GM12874 (cell line): ENCODE data around the gene MACROH2A1.

ENCODE experiments used
- TF ChIP-seq, protein P1 (sequence below): IDR thresholded peaks from 2 replicates; pipeline ENCODE4 v1.5.1; 2011; ENCODE audit warnings: low read depth, mild to moderate bottlenecking, control low read depth, low read length, moderate library complexity; ENCODE audit not compliant: insufficient read depth

Gene MACROH2A1

DNA sequence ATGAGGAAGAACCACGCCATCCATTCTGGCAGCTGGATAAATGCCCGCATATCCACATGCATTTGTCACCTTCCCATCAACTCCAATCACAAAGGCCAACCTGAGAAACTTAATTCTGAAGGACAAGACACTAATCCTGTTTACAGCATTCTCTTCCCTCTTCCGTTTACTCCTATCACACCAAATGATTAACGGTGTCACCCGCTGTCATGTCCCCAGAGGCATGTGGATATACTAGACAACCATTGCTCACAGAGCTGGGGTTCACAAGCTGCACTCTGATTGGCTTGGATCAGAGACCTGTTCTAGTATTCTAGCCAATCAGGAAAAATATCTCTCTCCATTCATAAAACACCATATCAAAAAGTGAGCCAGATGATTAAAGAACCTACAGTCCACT is 3.6 kb downstream of the MACROH2A1 start:
- TF ChIP-seq, protein P1, sequence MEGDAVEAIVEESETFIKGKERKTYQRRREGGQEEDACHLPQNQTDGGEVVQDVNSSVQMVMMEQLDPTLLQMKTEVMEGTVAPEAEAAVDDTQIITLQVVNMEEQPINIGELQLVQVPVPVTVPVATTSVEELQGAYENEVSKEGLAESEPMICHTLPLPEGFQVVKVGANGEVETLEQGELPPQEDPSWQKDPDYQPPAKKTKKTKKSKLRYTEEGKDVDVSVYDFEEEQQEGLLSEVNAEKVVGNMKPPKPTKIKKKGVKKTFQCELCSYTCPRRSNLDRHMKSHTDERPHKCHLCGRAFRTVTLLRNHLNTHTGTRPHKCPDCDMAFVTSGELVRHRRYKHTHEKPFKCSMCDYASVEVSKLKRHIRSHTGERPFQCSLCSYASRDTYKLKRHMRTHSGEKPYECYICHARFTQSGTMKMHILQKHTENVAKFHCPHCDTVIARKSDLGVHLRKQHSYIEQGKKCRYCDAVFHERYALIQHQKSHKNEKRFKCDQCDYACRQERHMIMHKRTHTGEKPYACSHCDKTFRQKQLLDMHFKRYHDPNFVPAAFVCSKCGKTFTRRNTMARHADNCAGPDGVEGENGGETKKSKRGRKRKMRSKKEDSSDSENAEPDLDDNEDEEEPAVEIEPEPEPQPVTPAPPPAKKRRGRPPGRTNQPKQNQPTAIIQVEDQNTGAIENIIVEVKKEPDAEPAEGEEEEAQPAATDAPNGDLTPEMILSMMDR, result no peak

DNA sequence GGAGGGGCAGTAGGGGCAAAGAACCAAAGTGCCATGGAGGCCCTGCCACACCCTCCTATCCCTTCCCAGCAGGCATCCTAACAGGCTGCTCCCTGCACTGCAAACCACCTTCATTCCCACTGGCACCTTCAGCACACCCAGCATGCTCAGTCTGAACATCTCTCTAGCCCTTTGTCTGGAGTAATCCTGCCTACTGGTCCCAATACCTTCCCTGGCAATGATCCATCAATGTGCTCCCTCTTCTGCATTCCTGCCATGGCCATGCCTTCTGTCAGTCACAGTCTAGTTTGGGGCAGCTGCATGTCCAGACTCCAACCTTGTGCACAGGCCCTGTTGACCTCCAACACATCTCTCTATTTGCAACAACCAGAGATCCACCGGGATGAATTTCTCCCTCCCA is 4.9 kb downstream of the MACROH2A1 start:
- TF ChIP-seq, protein P1, result no peak

DNA sequence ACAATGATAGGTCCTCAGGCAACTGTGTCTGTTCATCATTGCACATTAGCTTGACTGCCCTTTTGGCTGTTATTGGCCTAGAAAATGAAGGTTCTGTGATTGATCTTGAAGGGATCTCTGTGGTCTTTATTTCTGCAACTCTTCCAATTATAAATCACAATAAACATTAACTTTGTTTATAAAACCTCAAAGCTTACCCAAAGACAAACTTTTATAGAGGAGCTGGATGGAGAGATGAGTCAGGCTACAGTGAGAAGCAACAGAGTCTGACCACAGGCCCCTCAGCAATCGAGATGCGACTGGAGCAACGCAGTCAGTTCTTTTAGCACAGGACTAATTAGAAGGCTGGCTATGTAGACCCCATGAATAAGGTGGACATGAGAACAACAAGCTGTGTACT is 5.3 kb downstream of the MACROH2A1 start:
- TF ChIP-seq, protein P1, result no peak

DNA sequence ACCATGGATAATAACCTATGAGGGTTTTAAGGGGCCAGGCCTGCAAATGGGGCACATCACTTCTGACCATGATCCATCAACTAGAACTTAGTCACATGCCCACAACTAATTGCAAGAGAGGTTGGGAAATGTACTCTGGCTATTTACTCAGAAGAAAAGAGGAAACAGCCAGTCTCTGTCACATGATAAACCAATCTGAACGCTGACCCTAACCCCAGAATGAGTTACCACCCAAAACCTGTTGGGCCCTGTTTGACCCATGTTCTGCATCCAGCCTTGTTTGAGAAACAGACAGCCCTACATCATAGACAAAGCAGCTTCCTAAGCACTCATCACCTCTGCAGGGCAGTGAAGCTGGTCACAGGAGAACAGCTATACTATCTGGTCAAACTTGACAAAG is 5.8 kb downstream of the MACROH2A1 start:
- TF ChIP-seq, protein P1, result no peak

DNA sequence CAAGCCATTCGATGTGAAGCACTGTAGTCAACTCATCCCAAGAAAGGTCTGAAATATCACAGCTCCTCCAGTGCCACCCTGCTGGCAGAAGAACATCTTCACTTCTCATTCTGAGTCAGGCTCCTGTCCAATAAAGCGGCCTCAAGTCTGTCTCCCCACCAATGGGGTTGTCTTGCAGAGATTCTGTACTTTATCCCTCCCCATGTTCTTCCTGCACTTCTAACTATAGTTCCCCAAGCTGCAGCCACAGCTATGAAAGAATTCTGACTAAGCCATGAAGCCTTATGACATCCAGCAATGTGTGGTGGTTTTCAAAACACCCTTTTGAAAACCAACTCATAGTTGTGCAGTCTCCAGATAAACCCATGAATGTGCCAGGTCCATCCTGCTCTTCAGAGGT is 6.8 kb downstream of the MACROH2A1 start:
- TF ChIP-seq, protein P1, result no peak

DNA sequence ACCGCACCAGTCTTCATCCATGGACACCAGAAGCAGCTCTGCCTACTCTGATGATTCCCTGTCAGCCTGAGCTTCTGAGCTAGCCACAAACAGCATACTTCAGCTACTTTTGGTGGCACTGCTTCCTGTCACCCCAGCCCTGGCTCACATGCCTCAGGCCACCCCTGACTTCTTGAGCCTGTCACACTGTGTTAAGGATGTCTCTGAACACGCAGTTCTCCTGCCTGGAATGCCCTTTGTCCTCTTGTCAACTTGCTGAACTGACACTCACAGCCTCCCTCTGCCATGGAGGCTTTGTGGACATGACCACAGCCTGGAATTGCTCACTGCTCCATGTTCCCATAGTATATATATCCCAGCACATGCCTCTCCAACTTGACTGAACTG is 7.2 kb downstream of the MACROH2A1 start:
- TF ChIP-seq, protein P1, result no peak

DNA sequence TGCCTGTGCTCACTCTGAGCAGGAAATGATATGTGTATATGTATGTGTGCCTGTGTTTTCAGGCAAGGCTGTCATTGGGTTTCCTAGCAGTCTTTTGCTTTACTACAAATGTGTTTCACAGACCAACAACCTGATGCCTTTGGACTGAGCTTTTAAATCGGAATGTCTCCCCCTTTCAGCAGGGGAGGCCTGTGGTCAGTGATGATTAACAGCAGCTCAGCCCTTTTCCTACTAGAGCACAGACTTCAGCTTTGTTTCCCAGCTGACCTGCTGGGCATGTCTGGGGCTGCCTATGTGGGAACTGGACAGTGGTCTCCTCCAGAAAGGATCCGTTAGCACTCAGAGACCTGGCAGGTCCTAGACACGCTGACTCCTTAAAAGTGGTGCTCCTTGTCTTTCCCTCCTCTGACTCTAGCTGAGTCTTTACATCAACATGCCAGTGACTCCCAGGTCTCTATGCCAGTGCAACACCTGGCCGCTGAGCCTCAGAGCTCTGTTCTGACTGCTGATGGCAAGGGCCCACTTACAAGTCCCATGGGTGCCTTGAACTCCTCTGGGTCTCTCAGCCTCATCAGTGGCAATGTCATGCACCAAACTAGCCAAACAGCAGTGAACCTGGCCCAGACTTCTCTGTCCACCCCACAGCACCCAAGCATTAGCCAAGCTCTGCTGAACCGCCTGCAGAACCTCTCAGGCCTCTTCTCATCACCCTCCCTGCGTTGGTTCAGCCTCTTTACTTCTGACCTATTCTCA is 7.7 kb downstream of the MACROH2A1 start:
- TF ChIP-seq, protein P1, result no peak
